RWPE2 (cell line): Measurements from ENCODE around the gene PRDM16.

Source experiments
- ATAC-seq: fragments of 200-7000 bp; cut with Tn5 transposase; 3 replicates; pipeline ENCODE4 v1.9.1; 2021; ENCODE audit warnings: low read depth
- DNase-seq: peaks from one replicate; pipeline ENCODE4 v3.0.0-alpha.2; 2020; ENCODE audit warnings: low spot score
- H3K27ac ChIP-seq: fragments of 450-650 bp; 2 replicates; pipeline ENCODE4 v1.5.1; 2017; ENCODE audit warnings: mild to moderate bottlenecking; ENCODE audit not compliant: poor library complexity, severe bottlenecking
- H3K27me3 ChIP-seq: fragments of 250-450 bp; sonication (Bioruptor Pico); 2 replicates; pipeline ENCODE4 v1.5.1; 2021; ENCODE audit warnings: mild to moderate bottlenecking, moderate library complexity; ENCODE audit not compliant: insufficient read depth, poor library complexity, severe bottlenecking
- H3K36me3 ChIP-seq: fragments of 250-450 bp; sonication (Bioruptor Pico); 2 replicates; pipeline ENCODE4 v1.5.1; 2020; ENCODE audit warnings: low read depth, mild to moderate bottlenecking, moderate library complexity
- H3K4me1 ChIP-seq: fragments of 250-450 bp; sonication (Bioruptor Pico); 2 replicates; pipeline ENCODE4 v1.5.1; 2021; ENCODE audit warnings: mild to moderate bottlenecking, moderate library complexity; ENCODE audit not compliant: insufficient read depth, poor library complexity, severe bottlenecking
- H3K4me3 ChIP-seq: fragments of 250-450 bp; sonication (Bioruptor Pico); 2 replicates; pipeline ENCODE4 v1.5.1; 2021; ENCODE audit warnings: mild to moderate bottlenecking, moderate library complexity; ENCODE audit not compliant: severe bottlenecking
- H3K9me3 ChIP-seq: fragments of 250-450 bp; sonication (Bioruptor Pico); 2 replicates; pipeline ENCODE4 v1.5.1; 2021; ENCODE audit warnings: mild to moderate bottlenecking, moderate library complexity; ENCODE audit not compliant: severe bottlenecking
- TF ChIP-seq, protein P1 (sequence below): fragments of 450-650 bp; IDR thresholded peaks from one replicate; pipeline ENCODE4 v1.5.1; 2017; ENCODE audit warnings: mild to moderate bottlenecking, moderate library complexity; ENCODE audit not compliant: poor library complexity, severe bottlenecking

PRDM16 gene

DNA sequence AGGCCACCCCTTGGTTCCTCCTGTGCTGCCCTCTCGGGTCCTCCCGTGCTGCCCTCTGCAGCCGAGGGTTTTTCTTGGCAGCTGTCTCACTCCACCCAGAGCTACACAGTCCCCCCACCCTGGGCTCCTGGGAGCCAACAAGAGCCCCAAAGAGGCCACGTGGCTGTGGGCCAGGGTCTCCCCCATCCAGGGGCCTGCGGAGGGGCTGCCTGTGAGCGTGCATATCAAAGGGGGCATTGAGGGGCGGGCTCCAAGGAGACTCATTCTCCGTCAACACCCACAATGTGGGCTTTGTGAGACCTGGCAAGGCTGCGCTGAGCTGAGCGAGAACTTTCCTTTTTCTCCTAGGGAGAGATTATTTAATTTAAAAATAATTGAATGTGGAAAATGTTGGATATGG is 276.8 kb downstream of the PRDM16 start:
- H3K36me3 ChIP-seq: no peaks in the 10 kb centered on the region
- no peak for DNase-seq
- TF ChIP-seq, protein P1, sequence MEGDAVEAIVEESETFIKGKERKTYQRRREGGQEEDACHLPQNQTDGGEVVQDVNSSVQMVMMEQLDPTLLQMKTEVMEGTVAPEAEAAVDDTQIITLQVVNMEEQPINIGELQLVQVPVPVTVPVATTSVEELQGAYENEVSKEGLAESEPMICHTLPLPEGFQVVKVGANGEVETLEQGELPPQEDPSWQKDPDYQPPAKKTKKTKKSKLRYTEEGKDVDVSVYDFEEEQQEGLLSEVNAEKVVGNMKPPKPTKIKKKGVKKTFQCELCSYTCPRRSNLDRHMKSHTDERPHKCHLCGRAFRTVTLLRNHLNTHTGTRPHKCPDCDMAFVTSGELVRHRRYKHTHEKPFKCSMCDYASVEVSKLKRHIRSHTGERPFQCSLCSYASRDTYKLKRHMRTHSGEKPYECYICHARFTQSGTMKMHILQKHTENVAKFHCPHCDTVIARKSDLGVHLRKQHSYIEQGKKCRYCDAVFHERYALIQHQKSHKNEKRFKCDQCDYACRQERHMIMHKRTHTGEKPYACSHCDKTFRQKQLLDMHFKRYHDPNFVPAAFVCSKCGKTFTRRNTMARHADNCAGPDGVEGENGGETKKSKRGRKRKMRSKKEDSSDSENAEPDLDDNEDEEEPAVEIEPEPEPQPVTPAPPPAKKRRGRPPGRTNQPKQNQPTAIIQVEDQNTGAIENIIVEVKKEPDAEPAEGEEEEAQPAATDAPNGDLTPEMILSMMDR: no peak
- no peaks in the 10 kb centered on the region for H3K27me3 ChIP-seq
- H3K4me3 ChIP-seq: no peak overlapping the region
- no peaks in the 10 kb centered on the region for H3K9me3 ChIP-seq
- no peak overlapping the region for H3K27ac ChIP-seq
- H3K4me1 ChIP-seq: no peaks in the 10 kb centered on the region
- ATAC-seq: no peak

DNA sequence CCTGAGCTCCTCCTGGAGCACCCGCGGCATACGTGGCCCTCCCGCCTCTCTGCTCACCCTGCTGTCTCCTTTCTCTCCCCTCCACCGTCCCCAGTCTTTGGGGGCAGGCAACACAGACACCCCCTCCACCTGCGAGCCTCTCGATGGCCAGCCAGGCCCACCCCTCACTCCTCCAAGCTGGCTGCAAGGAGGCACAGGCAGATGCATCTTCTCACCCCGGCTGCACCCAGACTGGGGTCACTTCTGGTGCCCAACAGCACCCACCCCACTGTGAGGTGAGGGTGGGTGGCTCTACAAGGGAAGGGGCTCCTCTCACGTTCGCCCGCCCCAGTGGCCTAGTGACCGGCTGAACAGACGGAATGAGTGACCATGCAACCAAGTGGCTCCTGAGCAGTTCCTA is 277.5 kb downstream of the PRDM16 start:
- Histone ChIP-seq H3K36me3 (no peaks in the 10 kb centered on the region), H3K4me3 (no peak overlapping the region), H3K27ac (no peak overlapping the region), H3K4me1 (no peaks in the 10 kb centered on the region), H3K27me3 (no peaks in the 10 kb centered on the region), H3K9me3 (no peaks in the 10 kb centered on the region)
- TF ChIP-seq, protein P1: no peak
- ATAC-seq: no peak
- no peak for DNase-seq

DNA sequence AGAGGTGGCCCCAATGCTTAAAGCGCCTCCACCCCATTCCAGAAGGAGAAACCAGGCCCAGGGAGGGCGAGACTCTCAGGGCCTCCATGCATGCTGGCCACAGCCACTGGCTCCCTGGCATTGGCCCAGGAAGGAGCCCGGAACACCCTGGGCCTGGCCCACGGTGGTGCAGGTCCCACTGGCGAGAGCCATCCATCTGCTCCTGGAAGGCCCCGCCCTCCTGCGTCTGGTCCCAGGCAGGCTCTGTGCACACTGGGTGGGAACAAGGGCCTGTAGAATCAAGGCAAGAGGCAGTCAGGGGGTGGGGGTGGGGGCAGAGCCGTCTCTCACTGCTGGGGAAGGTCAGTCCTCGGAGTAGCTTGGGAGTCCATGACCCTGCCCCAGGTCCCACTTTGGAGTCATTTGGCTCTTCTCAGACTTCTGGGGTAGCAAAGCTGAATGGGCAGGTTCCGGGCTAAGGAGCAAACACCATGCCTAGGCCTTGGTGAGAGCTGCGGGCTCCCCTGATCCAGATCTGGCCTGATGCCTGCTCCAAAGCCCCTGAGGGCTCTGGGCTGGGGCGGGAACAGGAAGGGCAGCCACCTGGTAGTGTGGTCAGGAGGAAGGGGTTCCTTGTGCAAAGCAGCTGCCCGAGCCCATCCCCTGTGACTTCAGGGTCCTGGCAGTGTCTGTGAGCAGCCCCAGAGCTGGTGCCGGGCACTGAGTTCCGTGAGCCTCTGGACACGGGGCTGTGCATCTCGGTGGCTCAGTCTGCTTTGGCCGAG is 278.4 kb downstream of the PRDM16 start:
- Histone ChIP-seq H3K4me1 (no peaks in the 10 kb centered on the region), H3K4me3 (no peak overlapping the region), H3K9me3 (no peaks in the 10 kb centered on the region), H3K27me3 (peaks cover 3% of the 10 kb centered on the region), H3K36me3 (no peaks in the 10 kb centered on the region), H3K27ac (no peak overlapping the region)
- TF ChIP-seq, protein P1: no peak
- no peak for DNase-seq
- ATAC-seq: no peak

DNA sequence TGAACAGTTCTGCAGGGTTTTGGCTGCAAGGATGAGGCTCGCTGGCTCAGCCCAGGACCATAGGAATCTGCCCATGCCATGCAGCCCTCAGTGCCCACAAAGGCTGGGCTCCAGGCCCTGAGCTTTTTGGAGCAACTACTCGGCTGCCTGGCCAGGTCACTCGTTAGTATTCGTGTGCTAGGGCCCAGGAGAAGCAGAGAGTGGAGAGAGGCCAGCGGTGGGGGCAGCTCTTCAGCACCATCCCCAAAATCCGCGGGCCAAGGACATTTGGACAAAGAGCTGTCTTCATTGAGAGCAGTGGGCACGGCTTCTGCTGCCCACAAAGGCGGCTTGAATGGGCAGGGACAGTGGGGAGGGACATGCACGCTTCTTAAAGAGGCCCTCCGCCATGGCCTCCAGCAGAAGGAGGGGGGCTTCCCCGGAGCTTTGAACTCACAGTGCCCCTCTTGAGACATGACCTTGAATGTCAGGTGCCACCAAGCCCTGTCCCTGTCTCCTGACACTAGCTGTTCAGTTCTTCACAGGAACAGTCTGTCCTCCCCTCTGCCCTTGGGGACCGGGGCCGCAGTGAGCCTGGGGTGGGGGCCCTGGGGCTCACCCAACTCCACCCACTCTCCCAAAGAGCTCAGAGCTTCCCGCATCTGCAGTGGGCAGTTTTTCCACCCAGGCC is 279.3 kb downstream of the PRDM16 start:
- DNase-seq: no peak
- Histone ChIP-seq H3K36me3 (no peaks in the 10 kb centered on the region), H3K27me3 (peaks cover 9% of the 10 kb centered on the region), H3K4me3 (no peak overlapping the region), H3K27ac (no peak overlapping the region), H3K9me3 (no peaks in the 10 kb centered on the region), H3K4me1 (no peaks in the 10 kb centered on the region)
- TF ChIP-seq, protein P1: no peak
- no peak for ATAC-seq
